ENCODE data around the gene SLC5A6.

The SLC5A6 gene

GRCh38 chr2:27171351-27171848 is 40.7 kb downstream of the SLC5A6 start:
- DNase-seq (ENCODE audit: low spot score) = no peak

GRCh38 chr2:27170581-27171337 is 41.3 kb downstream of the SLC5A6 start:
- DNase-seq (ENCODE audit: low spot score) = no peak

GRCh38 chr2:27164960-27165763 is 46.9 kb downstream of the SLC5A6 start:
- DNase-seq (ENCODE audit: low spot score) = no peak

GRCh38 chr2:27162151-27163121 is 49.6 kb downstream of the SLC5A6 start:
- DNase-seq (ENCODE audit: low spot score) = no peak

- no peak for DNase-seq (ENCODE audit: low spot score)
These were observed 51.9 kb downstream of the SLC5A6 start for GRCh38 chr2:27160191-27160590.

- no peak for DNase-seq (ENCODE audit: low spot score)
These were observed 52.8 kb downstream of the SLC5A6 start for GRCh38 chr2:27159271-27159670.

GRCh38 chr2:27158468-27158867 is 53.6 kb downstream of the SLC5A6 start:
- no peak for DNase-seq (ENCODE audit: low spot score)

- no peak for DNase-seq (ENCODE audit: low spot score)
These were observed 57.0 kb downstream of the SLC5A6 start for GRCh38 chr2:27155069-27155520.

- no peak for DNase-seq (ENCODE audit: low spot score)
These were observed 57.6 kb downstream of the SLC5A6 start for GRCh38 chr2:27154488-27154887.

GRCh38 chr2:27152796-27153464 is 59.1 kb downstream of the SLC5A6 start:
- no peak for DNase-seq (ENCODE audit: low spot score)

GRCh38 chr2:27152102-27152795 is 59.8 kb downstream of the SLC5A6 start:
- DNase-seq (ENCODE audit: low spot score) = no peak

- no peak for DNase-seq (ENCODE audit: low spot score)
These were observed 61.3 kb downstream of the SLC5A6 start for GRCh38 chr2:27150639-27151230.
